ENCODE measurements around the gene ALLC.

DNA sequence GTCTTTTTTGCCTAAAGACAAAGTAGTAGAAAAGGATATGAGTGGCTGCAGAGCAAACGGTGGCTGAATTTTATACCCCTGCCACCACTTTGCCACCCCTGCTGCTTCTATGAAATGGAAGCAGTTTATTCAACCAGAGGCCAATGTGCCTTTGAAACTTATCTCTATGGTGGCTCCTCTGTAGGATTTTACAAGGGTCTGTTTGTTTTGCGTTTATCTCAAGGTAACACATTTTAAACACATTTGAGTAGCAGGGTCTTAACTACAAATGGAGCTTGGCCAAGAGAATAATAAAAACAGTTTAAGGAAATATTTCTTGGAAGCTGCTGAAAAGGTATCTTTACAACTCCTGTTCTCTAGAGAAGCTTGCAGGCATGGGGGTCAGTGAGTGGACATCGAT is 6.1 kb downstream of the ALLC start:
- no peak for TF ChIP-seq NFIC (IDR thresholded peaks at IDR 0.05; ENCODE audit: low read depth, low read length)
- no peak for TF ChIP-seq MYC (IDR thresholded peaks at IDR 0.05; ENCODE audit: insufficient read depth, insufficient read length, insufficient replicate concordance, low read length, severe bottlenecking)
- TF ChIP-seq MAX (IDR thresholded peaks at IDR 0.05; ENCODE audit: low read depth, low read length) = no peak
- no peak for TF ChIP-seq CREM (IDR thresholded peaks at IDR 0.05; ENCODE audit: low read depth)
- no peak for TF ChIP-seq YY1 (IDR thresholded peaks at IDR 0.05; ENCODE audit: low read depth, low read length)
- TF ChIP-seq, protein P1, sequence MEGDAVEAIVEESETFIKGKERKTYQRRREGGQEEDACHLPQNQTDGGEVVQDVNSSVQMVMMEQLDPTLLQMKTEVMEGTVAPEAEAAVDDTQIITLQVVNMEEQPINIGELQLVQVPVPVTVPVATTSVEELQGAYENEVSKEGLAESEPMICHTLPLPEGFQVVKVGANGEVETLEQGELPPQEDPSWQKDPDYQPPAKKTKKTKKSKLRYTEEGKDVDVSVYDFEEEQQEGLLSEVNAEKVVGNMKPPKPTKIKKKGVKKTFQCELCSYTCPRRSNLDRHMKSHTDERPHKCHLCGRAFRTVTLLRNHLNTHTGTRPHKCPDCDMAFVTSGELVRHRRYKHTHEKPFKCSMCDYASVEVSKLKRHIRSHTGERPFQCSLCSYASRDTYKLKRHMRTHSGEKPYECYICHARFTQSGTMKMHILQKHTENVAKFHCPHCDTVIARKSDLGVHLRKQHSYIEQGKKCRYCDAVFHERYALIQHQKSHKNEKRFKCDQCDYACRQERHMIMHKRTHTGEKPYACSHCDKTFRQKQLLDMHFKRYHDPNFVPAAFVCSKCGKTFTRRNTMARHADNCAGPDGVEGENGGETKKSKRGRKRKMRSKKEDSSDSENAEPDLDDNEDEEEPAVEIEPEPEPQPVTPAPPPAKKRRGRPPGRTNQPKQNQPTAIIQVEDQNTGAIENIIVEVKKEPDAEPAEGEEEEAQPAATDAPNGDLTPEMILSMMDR (IDR thresholded peaks at IDR 0.05 in 2 of 3, conservative IDR thresholded peaks at IDR 0.05 in 1 of 3; ENCODE audit: control insufficient read depth in 2 of 3, extremely low read depth in 1 of 3, insufficient read depth in 1 of 3, low read depth in 3 of 3, low read length in 3 of 3) = no peak
- TF ChIP-seq EZH2 (IDR thresholded peaks at IDR 0.05; ENCODE audit: borderline replicate concordance, control insufficient read depth, low read depth, low read length) = no peak
- TF ChIP-seq ZBED1 (IDR thresholded peaks at IDR 0.05; ENCODE audit: borderline replicate concordance) = no peak
- no peak for TF ChIP-seq TAF1 (IDR thresholded peaks at IDR 0.05; ENCODE audit: borderline replicate concordance, low read depth, low read length)

All from GM12878 (cell line).